Measurements from ENCODE around the gene SPACA7. TPM values are rescaled to one million over a fixed set of nuclear protein-coding genes. Genes with fewer than 3 reads are reported as not detected.

Gene SPACA7
- total RNA-seq, 2 donors from 2014 or later = not detected

GRCh38 chr13:112447761-112448603, 71.8 kb downstream of the SPACA7 start:
- ATAC-seq (no peak), DNase-seq (no peak)
- Histone ChIP-seq H3K27ac (no peak overlapping the region), H3K9me3 (no peaks in the 10 kb centered on the region), H3K4me3 (no peak overlapping the region), H3K4me1 (peaks cover 14% of the 10 kb centered on the region), H3K27me3 (peaks cover 0 to 11% of the 10 kb centered on the region in 2 donors), H3K36me3 (replicated peaks in 1 of 2; ENCODE audit: insufficient read depth in 1 of 2, low read depth in 2 of 2) (no peaks in the 10 kb centered on the region)
- intact Hi-C loops (cut with DNase I) = no loop called here
- TF ChIP-seq, protein P1, sequence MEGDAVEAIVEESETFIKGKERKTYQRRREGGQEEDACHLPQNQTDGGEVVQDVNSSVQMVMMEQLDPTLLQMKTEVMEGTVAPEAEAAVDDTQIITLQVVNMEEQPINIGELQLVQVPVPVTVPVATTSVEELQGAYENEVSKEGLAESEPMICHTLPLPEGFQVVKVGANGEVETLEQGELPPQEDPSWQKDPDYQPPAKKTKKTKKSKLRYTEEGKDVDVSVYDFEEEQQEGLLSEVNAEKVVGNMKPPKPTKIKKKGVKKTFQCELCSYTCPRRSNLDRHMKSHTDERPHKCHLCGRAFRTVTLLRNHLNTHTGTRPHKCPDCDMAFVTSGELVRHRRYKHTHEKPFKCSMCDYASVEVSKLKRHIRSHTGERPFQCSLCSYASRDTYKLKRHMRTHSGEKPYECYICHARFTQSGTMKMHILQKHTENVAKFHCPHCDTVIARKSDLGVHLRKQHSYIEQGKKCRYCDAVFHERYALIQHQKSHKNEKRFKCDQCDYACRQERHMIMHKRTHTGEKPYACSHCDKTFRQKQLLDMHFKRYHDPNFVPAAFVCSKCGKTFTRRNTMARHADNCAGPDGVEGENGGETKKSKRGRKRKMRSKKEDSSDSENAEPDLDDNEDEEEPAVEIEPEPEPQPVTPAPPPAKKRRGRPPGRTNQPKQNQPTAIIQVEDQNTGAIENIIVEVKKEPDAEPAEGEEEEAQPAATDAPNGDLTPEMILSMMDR (IDR thresholded peaks at IDR 0.05) = no peak
- TF ChIP-seq POLR2A (IDR thresholded peaks at IDR 0.05) = no peak
- whole genome bisulfite sequencing, 2 donors = 78 to 82% methylated on average over 11 to 26 of the region's 27 CpGs

GRCh38 chr13:112448621-112449544, 72.7 kb downstream of the SPACA7 start:
- intact Hi-C loops (cut with DNase I) = no loop called here

GRCh38 chr13:112449545-112449930, 73.4 kb downstream of the SPACA7 start:
- intact Hi-C loops (cut with DNase I) = no loop called here
- WGBS, 2 donors = 81 to 87% methylated on average over 15 to 16 of the region's 16 CpGs

More at GRCh38 chr13:112448621-112449544, 72.7 kb downstream of the SPACA7 start:
- Histone ChIP-seq H3K27me3 (peaks cover 0 to 4% of the 10 kb centered on the region in 2 donors), H3K9me3 (no peaks in the 10 kb centered on the region), H3K4me3 (no peak overlapping the region), H3K27ac (no peak overlapping the region), H3K4me1 (peaks cover 14% of the 10 kb centered on the region), H3K36me3 (replicated peaks in 1 of 2; ENCODE audit: insufficient read depth in 1 of 2, low read depth in 2 of 2) (no peaks in the 10 kb centered on the region)
- WGBS, 2 donors = 79 to 81% methylated on average over 15 to 19 of the region's 20 CpGs
- no peak for TF ChIP-seq POLR2A (IDR thresholded peaks at IDR 0.05)
- TF ChIP-seq, protein P1 (IDR thresholded peaks at IDR 0.05) = no peak
- DNase-seq (no peak), ATAC-seq (no peak)

GRCh38 chr13:112450118-112450903, 74.2 kb downstream of the SPACA7 start:
- H3K27me3 ChIP-seq = peaks cover 0 to 4% of the 10 kb centered on the region in 2 donors
- ATAC-seq (no peak), DNase-seq (no peak)
- TF ChIP-seq, protein P1 (IDR thresholded peaks at IDR 0.05) = no peak
- no peak for TF ChIP-seq POLR2A (IDR thresholded peaks at IDR 0.05)
- WGBS, 2 donors = 82 to 90% methylated on average over 21 to 22 of the region's 23 CpGs
- no peaks in the 10 kb centered on the region for H3K9me3 ChIP-seq
- no peaks in the 10 kb centered on the region for H3K36me3 ChIP-seq (replicated peaks in 1 of 2; ENCODE audit: insufficient read depth in 1 of 2, low read depth in 2 of 2)
- no peak overlapping the region for H3K27ac ChIP-seq
- H3K4me3 ChIP-seq = no peak overlapping the region
- peaks cover 14% of the 10 kb centered on the region for H3K4me1 ChIP-seq
- intact Hi-C loops (cut with DNase I) = no loop called here

More at GRCh38 chr13:112449545-112449930, 73.4 kb downstream of the SPACA7 start:
- Histone ChIP-seq H3K4me1 (peaks cover 14% of the 10 kb centered on the region), H3K27ac (no peak overlapping the region), H3K36me3 (replicated peaks in 1 of 2; ENCODE audit: insufficient read depth in 1 of 2, low read depth in 2 of 2) (no peaks in the 10 kb centered on the region), H3K27me3 (peaks cover 0 to 4% of the 10 kb centered on the region in 2 donors), H3K4me3 (no peak overlapping the region), H3K9me3 (no peaks in the 10 kb centered on the region)
- ATAC-seq (no peak), DNase-seq (no peak)
- no peak for TF ChIP-seq POLR2A (IDR thresholded peaks at IDR 0.05)
- TF ChIP-seq, protein P1 (IDR thresholded peaks at IDR 0.05) = no peak

Data from body of pancreas (tissue), 4 donors.